ENCODE measurements around the gene CDH23. TPM values are rescaled to one million over a fixed set of nuclear protein-coding genes. Genes with fewer than 3 reads are reported as not detected.

CDH23 gene
- total and polyA plus RNA-seq, 10 donors, result 2.0 to 19.9 (median 11.0) TPM

DNA sequence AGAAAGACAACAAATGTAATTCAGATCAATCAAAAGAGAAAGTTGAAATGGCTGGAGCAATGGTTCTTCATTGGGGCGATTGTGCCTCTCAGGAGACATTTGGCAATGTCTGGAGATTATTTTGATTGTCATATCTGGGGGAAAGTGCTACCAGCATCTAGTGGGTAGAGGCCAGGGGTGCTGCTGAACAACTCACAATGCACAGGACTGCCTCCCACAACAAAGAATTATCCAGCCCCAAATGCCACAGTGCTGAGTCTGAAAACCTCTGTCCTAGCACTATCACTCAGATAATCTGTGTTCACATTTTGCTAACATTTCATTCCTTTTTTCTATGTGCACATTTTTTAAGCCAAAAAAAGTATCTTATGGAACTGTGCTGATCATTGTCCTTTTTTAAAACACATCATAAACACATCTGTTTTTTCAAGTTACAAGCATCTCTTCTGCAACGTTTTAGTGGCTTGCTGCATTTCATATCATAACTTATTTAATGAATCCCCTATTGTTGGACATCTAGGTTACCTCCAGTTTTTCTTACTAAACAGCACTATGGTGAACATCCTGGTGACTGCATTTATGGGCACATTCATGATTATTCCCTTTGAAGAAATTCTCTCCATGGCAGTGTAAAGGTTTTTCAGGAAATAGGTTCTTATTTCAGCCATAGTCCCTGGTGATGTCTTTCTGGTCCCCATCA lies 208.7 kb downstream of the CDH23 start:
- intact Hi-C loops (cut with DNase I; ENCODE audit: low total_unique reads), result loop anchor here (5.0 kb wide), 1 partner anchor 293 kb away; no protein-coding TSS in a partner anchor
- Histone ChIP-seq H3K4me3 (no peak overlapping the region), H3K36me3 (no peaks in the 10 kb centered on the region), H3K27me3 (replicated peaks in 1 of 7) (peaks cover 0 to 11% (median 0%) of the 10 kb centered on the region in 7 donors), H3K9me3 (no peaks in the 10 kb centered on the region), H3K4me1 (peaks cover 0 to 17% (median 2%) of the 10 kb centered on the region in 6 donors), H3K27ac (no peak overlapping the region)
- no peak for TF ChIP-seq CTCF (IDR thresholded peaks at IDR 0.05 in 8 of 11, conservative IDR thresholded peaks at IDR 0.05 in 3 of 11)
- TF ChIP-seq POLR2AphosphoS5 (IDR thresholded peaks at IDR 0.05), result no peak
- no peak for TF ChIP-seq POLR2A (IDR thresholded peaks at IDR 0.05)
- DNase-seq, result no peak
- WGBS, 5 donors, result 75 to 88% (median 86%) methylated on average over 2 of the region's 2 CpGs

DNA sequence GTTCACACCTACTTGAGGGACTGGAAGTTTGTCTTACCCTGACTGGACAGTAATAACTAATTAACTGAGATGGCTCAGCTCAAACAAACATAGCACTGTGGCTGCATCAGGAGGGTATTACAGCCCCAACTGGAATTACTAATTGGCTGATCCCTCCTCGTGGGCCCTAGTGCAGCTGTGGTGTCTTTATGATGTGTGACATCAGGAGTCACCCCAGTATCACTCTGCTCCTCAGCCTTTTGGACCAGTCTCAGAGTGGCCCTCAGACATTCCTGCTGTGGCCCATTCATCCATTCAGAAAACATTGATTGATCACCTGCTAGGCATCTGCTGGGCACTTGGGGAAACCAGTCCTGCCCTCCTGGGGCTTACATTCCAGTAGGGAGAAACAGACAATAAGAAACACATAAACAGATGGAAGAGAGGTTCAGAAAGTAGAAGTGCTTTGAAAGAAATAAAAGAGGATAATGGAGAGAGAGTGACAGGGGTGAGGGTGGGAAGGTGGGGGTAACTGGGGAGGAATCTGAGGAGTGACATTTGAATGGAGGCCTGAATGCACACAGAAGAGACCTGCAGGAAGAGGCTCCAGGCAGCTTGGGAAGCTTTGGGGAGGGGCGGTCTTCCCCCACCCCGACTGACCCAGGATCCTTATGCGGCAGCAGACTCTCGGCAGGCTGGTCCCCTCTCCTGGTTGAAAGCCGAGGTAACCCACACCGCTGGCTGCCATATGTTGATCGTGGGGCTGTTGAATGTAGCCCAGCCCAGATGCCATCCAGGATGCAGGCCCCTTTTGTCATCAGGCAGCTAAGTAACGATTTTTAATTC lies 209.7 kb downstream of the CDH23 start:
- no peak overlapping the region for H3K4me3 ChIP-seq
- no peaks in the 10 kb centered on the region for H3K9me3 ChIP-seq
- H3K4me1 ChIP-seq, result peaks cover 0 to 10% (median 2%) of the 10 kb centered on the region in 6 donors
- WGBS, 5 donors, result 83 to 89% (median 88%) methylated on average over 9 of the region's 9 CpGs
- TF ChIP-seq POLR2AphosphoS5 (IDR thresholded peaks at IDR 0.05), result no peak
- TF ChIP-seq POLR2A (IDR thresholded peaks at IDR 0.05), result no peak
- no peak for TF ChIP-seq CTCF (IDR thresholded peaks at IDR 0.05 in 8 of 11, conservative IDR thresholded peaks at IDR 0.05 in 3 of 11)
- intact Hi-C loops (cut with DNase I; ENCODE audit: low total_unique reads), result loop anchor here (5.0 kb wide), 1 partner anchor 294 kb away; no protein-coding TSS in a partner anchor
- H3K27ac ChIP-seq, result no peak overlapping the region
- no peak for DNase-seq
- peaks cover 0 to 20% (median 0%) of the 10 kb centered on the region in 7 donors for H3K27me3 ChIP-seq (replicated peaks in 1 of 7)
- H3K36me3 ChIP-seq, result no peaks in the 10 kb centered on the region

- TF ChIP-seq POLR2A (IDR thresholded peaks at IDR 0.05) (no peak), POLR2AphosphoS5 (IDR thresholded peaks at IDR 0.05) (no peak), CTCF (IDR thresholded peaks at IDR 0.05 in 8 of 11, conservative IDR thresholded peaks at IDR 0.05 in 3 of 11) (no peak)
- DNase-seq, result no peak
- no peaks in the 10 kb centered on the region for H3K9me3 ChIP-seq
- H3K27me3 ChIP-seq (replicated peaks in 1 of 7), result peaks cover 0 to 20% (median 0%) of the 10 kb centered on the region in 7 donors
- intact Hi-C loops (cut with DNase I; ENCODE audit: low total_unique reads), result loop anchor here (5.0 kb wide), 1 partner anchor 295 kb away; no protein-coding TSS in a partner anchor
- H3K36me3 ChIP-seq, result no peaks in the 10 kb centered on the region
- WGBS, 5 donors, result 73 to 93% (median 85%) methylated on average over 5 of the region's 5 CpGs
- peaks cover 0 to 10% (median 2%) of the 10 kb centered on the region in 6 donors for H3K4me1 ChIP-seq
- no peak overlapping the region for H3K4me3 ChIP-seq
- H3K27ac ChIP-seq, result no peak overlapping the region
Measured at GRCh38 chr10:71607082-71607443, 210.3 kb downstream of the CDH23 start.
